Measurements from ENCODE around the gene CNOT2. TPM values are rescaled to one million over a fixed set of nuclear protein-coding genes. Genes with fewer than 3 reads are reported as not detected.

CNOT2 gene
- total and polyA plus RNA-seq, 9 donors: 33.7 to 115 (median 68.0) TPM

- Histone ChIP-seq H3K27ac (no peak overlapping the region), H3K36me3 (no peaks in the 10 kb centered on the region), H3K9me3 (no peaks in the 10 kb centered on the region), H3K4me1 (ENCODE audit: insufficient read depth) (peaks cover 6% of the 10 kb centered on the region), H3K27me3 (no peaks in the 10 kb centered on the region), H3K4me3 (no peak overlapping the region)
- TF ChIP-seq EP300 (IDR thresholded peaks at IDR 0.05) (no peak), CTCF (IDR thresholded peaks at IDR 0.05) (no peak), POLR2A (IDR thresholded peaks at IDR 0.05) (no peak)
- WGBS, 3 donors: 26 to 48% (median 29%) methylated on average over 2 of the region's 2 CpGs
- intact Hi-C loops (cut with DNase I): no loop called here
- no peak for DNase-seq
Measured at GRCh38 chr12:70251226-70251625, 8.0 kb downstream of the CNOT2 start.

- Histone ChIP-seq H3K27me3 (no peaks in the 10 kb centered on the region), H3K9me3 (no peaks in the 10 kb centered on the region), H3K36me3 (no peaks in the 10 kb centered on the region), H3K4me3 (no peak overlapping the region), H3K4me1 (ENCODE audit: insufficient read depth) (peaks cover 6% of the 10 kb centered on the region), H3K27ac (no peak overlapping the region)
- DNase-seq: no peak
- intact Hi-C loops (cut with DNase I): no loop called here
- 51 to 60% (median 53%) methylated on average over 2 of the region's 2 CpGs for WGBS, 3 donors
- no peak for TF ChIP-seq CTCF (IDR thresholded peaks at IDR 0.05)
- TF ChIP-seq EP300 (IDR thresholded peaks at IDR 0.05): no peak
- TF ChIP-seq POLR2A (IDR thresholded peaks at IDR 0.05): no peak
Measured at GRCh38 chr12:70251661-70252060, 8.4 kb downstream of the CNOT2 start.

GRCh38 chr12:70252832-70253231 is 9.6 kb downstream of the CNOT2 start:
- no peaks in the 10 kb centered on the region for H3K27me3 ChIP-seq
- no peak overlapping the region for H3K4me3 ChIP-seq
- 17 to 44% (median 26%) methylated on average over 4 of the region's 4 CpGs for whole genome bisulfite sequencing, 3 donors
- H3K36me3 ChIP-seq: no peaks in the 10 kb centered on the region
- no peak for DNase-seq
- peaks cover 3% of the 10 kb centered on the region for H3K4me1 ChIP-seq (ENCODE audit: insufficient read depth)
- intact Hi-C loops (cut with DNase I): no loop called here
- TF ChIP-seq POLR2A (IDR thresholded peaks at IDR 0.05): no peak
- TF ChIP-seq EP300 (IDR thresholded peaks at IDR 0.05): no peak
- TF ChIP-seq CTCF (IDR thresholded peaks at IDR 0.05): no peak
- no peaks in the 10 kb centered on the region for H3K9me3 ChIP-seq
- no peak overlapping the region for H3K27ac ChIP-seq

GRCh38 chr12:70254225-70254624 is 11.0 kb downstream of the CNOT2 start:
- no peak overlapping the region for H3K27ac ChIP-seq
- intact Hi-C loops (cut with DNase I): no loop called here
- peaks cover 3% of the 10 kb centered on the region for H3K4me1 ChIP-seq (ENCODE audit: insufficient read depth)

More at GRCh38 chr12:70254225-70254624, 11.0 kb downstream of the CNOT2 start:
- no peaks in the 10 kb centered on the region for H3K27me3 ChIP-seq
- WGBS, 3 donors: 85 to 90% (median 89%) methylated on average over 5 of the region's 5 CpGs
- no peaks in the 10 kb centered on the region for H3K36me3 ChIP-seq
- no peak overlapping the region for H3K4me3 ChIP-seq
- no peaks in the 10 kb centered on the region for H3K9me3 ChIP-seq
- DNase-seq: no peak
- TF ChIP-seq CTCF (IDR thresholded peaks at IDR 0.05): no peak
- no peak for TF ChIP-seq POLR2A (IDR thresholded peaks at IDR 0.05)
- TF ChIP-seq EP300 (IDR thresholded peaks at IDR 0.05): no peak
